Upper lobe of left lung (tissue), 4 donors: ENCODE data around the gene CHMP4A.

Experiments
- CTCF ChIP-seq, 6 experiments: fragments of 450-650 bp in 4 of 6; fragments of 200-600 bp in 2 of 6; sonication (generic) in 2 of 6; IDR thresholded peaks; one replicate each; pipeline ENCODE4 v1.5.1; 2016 to 2019; ENCODE audit warnings: antibody characterized with exemption in 6 of 6
- POLR2AphosphoS5 ChIP-seq, 2 donors: sonication (generic); formaldehyde crosslinking; IDR thresholded peaks; one replicate each; pipeline ENCODE4 v1.5.1; 2017; ENCODE audit warnings: antibody characterized with exemption in 2 of 2

- TF ChIP-seq POLR2AphosphoS5 (IDR thresholded peaks at IDR 0.05) (no peak), CTCF (IDR thresholded peaks at IDR 0.05) (no peak)
Measured at GRCh38 chr14:24204163-24205146, 8.8 kb downstream of the CHMP4A start.
